Caco-2 (cell line): ENCODE data around the gene PYGO2. TPM values are rescaled to one million over a fixed set of nuclear protein-coding genes. Genes with fewer than 3 reads are reported as not detected.

Source experiments
- BruUV-seq: library from RNA; stranded (reverse); fragments of 400-500 nt; replicated peaks from 2 replicates; lab custom pipeline; 2021; lab: Mats Ljungman, UMichigan
- CTCF ChIA-PET: fragments of 300-600 bp; sonication (Branson Sonifier 250); formaldehyde crosslinking; loops from one replicate; lab custom pipeline; 2022; ENCODE audit warnings: antibody characterized with exemption; lab: Charles Lee
- POLR2A ChIA-PET: fragments of 300-600 bp; sonication (Branson Sonifier 250); formaldehyde crosslinking; loops from one replicate; lab custom pipeline; 2022; ENCODE audit warnings: antibody characterized with exemption; lab: Charles Lee
- DNase-seq, 2 experiments: peaks; one replicate each; pipeline versions ENCODE4 v3.0.0 to v3.0.0-alpha.2; 2020 to 2022
- H3K27me3 ChIP-seq: replicated peaks from 2 replicates; pipeline ENCODE4 v1.6.0; 2011; ENCODE audit warnings: low read length; ENCODE audit not compliant: control insufficient read depth, insufficient read depth
- H3K36me3 ChIP-seq: 2 replicates; pipeline ENCODE4 v1.5.1; 2011; ENCODE audit warnings: low read length; ENCODE audit not compliant: control insufficient read depth, insufficient read depth
- H3K4me1 ChIP-seq: fragments of 250-450 bp; sonication (Bioruptor Pico); 2 replicates; pipeline ENCODE4 v1.5.1; 2020; ENCODE audit warnings: mild to moderate bottlenecking
- H3K4me3 ChIP-seq: 2 replicates; pipeline ENCODE4 v1.5.1; 2011; ENCODE audit warnings: low read depth, mild to moderate bottlenecking, control low read depth, low read length
- H3K9me3 ChIP-seq: fragments of 250-450 bp; sonication (Bioruptor Pico); 2 replicates; pipeline ENCODE4 v1.5.1; 2020; ENCODE audit warnings: mild to moderate bottlenecking, moderate library complexity
- H3K27ac Mint-ChIP-seq: one replicate; pipeline ENCODE4 v1.8.0; 2022; ENCODE audit warnings: mixed read lengths; ENCODE audit not compliant: unreplicated experiment
- H3K27me3 Mint-ChIP-seq: one replicate; pipeline ENCODE4 v1.8.0; 2022; ENCODE audit warnings: mixed read lengths; ENCODE audit not compliant: insufficient read depth, unreplicated experiment
- H3K36me3 Mint-ChIP-seq: one replicate; pipeline ENCODE4 v1.8.0; 2022; ENCODE audit warnings: mild to moderate bottlenecking, mixed read lengths; ENCODE audit not compliant: insufficient read depth, unreplicated experiment
- H3K4me1 Mint-ChIP-seq: one replicate; pipeline ENCODE4 v1.8.0; 2022; ENCODE audit warnings: low read depth, mixed read lengths; ENCODE audit not compliant: unreplicated experiment
- H3K4me3 Mint-ChIP-seq: one replicate; pipeline ENCODE4 v1.8.0; 2022; ENCODE audit warnings: mild to moderate bottlenecking, moderate library complexity, mixed read lengths; ENCODE audit not compliant: unreplicated experiment
- H3K9me3 Mint-ChIP-seq: one replicate; pipeline ENCODE4 v1.8.0; 2022; ENCODE audit warnings: mixed read lengths; ENCODE audit not compliant: unreplicated experiment
- intact Hi-C: fragments of 100-400 bp; cut with micrococcal nuclease; formaldehyde crosslinking; loops from one replicate; pipeline ENCODE4 v1.10.0; 2022; ENCODE audit not compliant: unreplicated experiment
- total RNA-seq: library from RNA; stranded (reverse); gene quantifications from 2 replicates; pipeline ENCODE4 v1.2.3, GENCODE V29; 2022
- TF ChIP-seq, protein P1 (sequence below), 2 experiments: fragments of 200-600 bp in 1 of 2; IDR thresholded peaks; 1 replicate in 1 of 2; 2 replicates in 1 of 2; pipeline versions ENCODE4 v1.5.1 to v1.8.0; 2011 to 2022; ENCODE audit warnings: antibody characterized with exemption in 1 of 2, control low read depth in 1 of 2, inconsistent platforms in 1 of 2, low read depth in 1 of 2, low read length in 1 of 2, mild to moderate bottlenecking in 1 of 2, moderate library complexity in 1 of 2; ENCODE audit not compliant: insufficient read depth in 1 of 2, severe bottlenecking in 1 of 2, unreplicated experiment in 1 of 2

PYGO2 gene
- total RNA-seq, 1 experiment from 2014 or later: 34.9 TPM

- H3K9me3 ChIP-seq: no peaks in the 10 kb centered on the region
- peak; percentile 58 to 76 for DNase-seq
- no peaks in the 10 kb centered on the region for H3K27me3 Mint-ChIP-seq
- ChIA-PET CTCF (interaction anchor here (0.5 to 3.2 kb wide), 3 partner anchors 14 to 23 kb away, joined by 5 to 16 read pairs (median 7); no protein-coding TSS in a partner anchor), POLR2A (interaction anchor here (1.0 to 2.3 kb wide), 2 partner anchors 30 to 47 kb away, joined by 3 to 7 read pairs; no protein-coding TSS in a partner anchor)
- no TSS peak for BruUV-seq
- no peaks in the 10 kb centered on the region for H3K27me3 ChIP-seq
- peaks cover 49% of the 10 kb centered on the region for H3K36me3 Mint-ChIP-seq
- intact Hi-C loops: loop anchor here (5.0 kb wide), 2 partner anchors 78 to 123 kb away; partner anchors contain the start of gene EFNA1
- peaks cover 4% of the 10 kb centered on the region for H3K36me3 ChIP-seq
- H3K4me3 Mint-ChIP-seq: peak overlapping the region; percentile 96
- TF ChIP-seq, protein P1, sequence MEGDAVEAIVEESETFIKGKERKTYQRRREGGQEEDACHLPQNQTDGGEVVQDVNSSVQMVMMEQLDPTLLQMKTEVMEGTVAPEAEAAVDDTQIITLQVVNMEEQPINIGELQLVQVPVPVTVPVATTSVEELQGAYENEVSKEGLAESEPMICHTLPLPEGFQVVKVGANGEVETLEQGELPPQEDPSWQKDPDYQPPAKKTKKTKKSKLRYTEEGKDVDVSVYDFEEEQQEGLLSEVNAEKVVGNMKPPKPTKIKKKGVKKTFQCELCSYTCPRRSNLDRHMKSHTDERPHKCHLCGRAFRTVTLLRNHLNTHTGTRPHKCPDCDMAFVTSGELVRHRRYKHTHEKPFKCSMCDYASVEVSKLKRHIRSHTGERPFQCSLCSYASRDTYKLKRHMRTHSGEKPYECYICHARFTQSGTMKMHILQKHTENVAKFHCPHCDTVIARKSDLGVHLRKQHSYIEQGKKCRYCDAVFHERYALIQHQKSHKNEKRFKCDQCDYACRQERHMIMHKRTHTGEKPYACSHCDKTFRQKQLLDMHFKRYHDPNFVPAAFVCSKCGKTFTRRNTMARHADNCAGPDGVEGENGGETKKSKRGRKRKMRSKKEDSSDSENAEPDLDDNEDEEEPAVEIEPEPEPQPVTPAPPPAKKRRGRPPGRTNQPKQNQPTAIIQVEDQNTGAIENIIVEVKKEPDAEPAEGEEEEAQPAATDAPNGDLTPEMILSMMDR (IDR thresholded peaks at IDR 0.05; ENCODE audit: insufficient read depth in 1 of 2, low read depth in 1 of 2, low read length in 1 of 2, severe bottlenecking in 1 of 2, unreplicated experiment in 1 of 2): no peak
- H3K4me3 ChIP-seq: peak overlapping the region; percentile 98
- peak overlapping the region; percentile 88 for H3K27ac Mint-ChIP-seq
- H3K9me3 Mint-ChIP-seq: no peaks in the 10 kb centered on the region
- H3K4me1 Mint-ChIP-seq: peaks cover 20% of the 10 kb centered on the region
- peaks cover 43% of the 10 kb centered on the region for H3K4me1 ChIP-seq
Observed at GRCh38 chr1:155003766-155004351, 42.3 kb upstream of the PYGO2 start.

- TF ChIP-seq, protein P1 (IDR thresholded peaks at IDR 0.05; ENCODE audit: insufficient read depth in 1 of 2, low read depth in 1 of 2, low read length in 1 of 2, severe bottlenecking in 1 of 2, unreplicated experiment in 1 of 2): no peak
- Mint-ChIP-seq H3K27me3 (no peaks in the 10 kb centered on the region), H3K27ac (peak overlapping the region; percentile 88), H3K36me3 (peaks cover 47% of the 10 kb centered on the region), H3K4me3 (peak overlapping the region; percentile 96), H3K4me1 (peaks cover 23% of the 10 kb centered on the region), H3K9me3 (no peaks in the 10 kb centered on the region)
- POLR2A ChIA-PET: interaction anchor here (1.0 to 2.3 kb wide), 5 partner anchors 20 to 47 kb away, joined by 3 to 7 read pairs (median 5); partner anchors contain the start of gene FLAD1
- intact Hi-C loops: loop anchor here (5.0 kb wide), 2 partner anchors 79 to 124 kb away; partner anchors contain the start of gene EFNA1
- DNase-seq: peak in 1 of 2 experiments; percentile 42
- Histone ChIP-seq H3K4me3 (peak overlapping the region; percentile 98), H3K36me3 (peaks cover 4% of the 10 kb centered on the region), H3K4me1 (peaks cover 39% of the 10 kb centered on the region), H3K9me3 (no peaks in the 10 kb centered on the region), H3K27me3 (no peaks in the 10 kb centered on the region)
- BruUV-seq: no TSS peak
- CTCF ChIA-PET: interaction anchor here (0.5 to 3.2 kb wide), 4 partner anchors 14 to 82 kb away, joined by 3 to 16 read pairs (median 4); no protein-coding TSS in a partner anchor
Observed at GRCh38 chr1:155003227-155003765, 41.7 kb upstream of the PYGO2 start.
